HepG2 (cell line): ENCODE data around the gene ARHGDIA. TPM values are rescaled to one million over a fixed set of nuclear protein-coding genes. Genes with fewer than 3 reads are reported as not detected.

Experiments used
- BORCS8-MEF2B ChIP-seq: sonication (generic); formaldehyde crosslinking; IDR thresholded peaks from 2 replicates; pipeline ENCODE4 v1.8.0; 2022; ENCODE audit warnings: mild to moderate bottlenecking, missing genetic modification reagents
- JARID2 ChIP-seq: sonication (generic); formaldehyde crosslinking; IDR thresholded peaks from 2 replicates; pipeline ENCODE4 v1.8.1; 2023; ENCODE audit warnings: missing genetic modification reagents, inconsistent platforms; ENCODE audit not compliant: insufficient replicate concordance
- MEIS2 ChIP-seq: sonication (generic); formaldehyde crosslinking; IDR thresholded peaks from 2 replicates; pipeline ENCODE4 v1.9.0; 2021; ENCODE audit warnings: mild to moderate bottlenecking, missing genetic modification reagents
- NR2C2 ChIP-seq: sonication (generic); formaldehyde crosslinking; IDR thresholded peaks from 2 replicates; pipeline ENCODE4 v1.4.0; 2020; ENCODE audit warnings: missing genetic modification reagents, mild to moderate bottlenecking, moderate library complexity, borderline replicate concordance
- PRMT3 ChIP-seq: sonication (generic); formaldehyde crosslinking; IDR thresholded peaks from 2 replicates; pipeline ENCODE4 v1.8.1; 2022; ENCODE audit warnings: low read depth, mild to moderate bottlenecking, moderate library complexity, missing genetic modification reagents, borderline replicate concordance
- RBM22 ChIP-seq: fragments of 200-400 bp; formaldehyde crosslinking; optimal IDR thresholded peaks from 2 replicates; pipeline ENCODE3; 2017; ENCODE audit warnings: mild to moderate bottlenecking, low read length, moderate library complexity
- WIZ ChIP-seq: sonication (generic); formaldehyde crosslinking; IDR thresholded peaks from 2 replicates; pipeline ENCODE4 v1.5.1; 2020; ENCODE audit warnings: mild to moderate bottlenecking, missing genetic modification reagents
- ZNF335 ChIP-seq: sonication (generic); formaldehyde crosslinking; IDR thresholded peaks from 2 replicates; pipeline ENCODE4 v1.4.0; 2020; ENCODE audit warnings: missing genetic modification reagents
- ZNF441 ChIP-seq: sonication (generic); formaldehyde crosslinking; IDR thresholded peaks from 2 replicates; pipeline ENCODE4 v1.7.0; 2021; ENCODE audit warnings: missing genetic modification reagents, borderline replicate concordance
- ZNF552 ChIP-seq: sonication (generic); formaldehyde crosslinking; IDR thresholded peaks from 2 replicates; pipeline ENCODE4 v1.9.0; 2022; ENCODE audit warnings: missing genetic modification reagents, mild to moderate bottlenecking, borderline replicate concordance
- ZNF570 ChIP-seq: sonication (generic); formaldehyde crosslinking; IDR thresholded peaks from 2 replicates; pipeline ENCODE4 v1.4.0; 2020; ENCODE audit warnings: mild to moderate bottlenecking, missing genetic modification reagents, borderline replicate concordance
- ZNF772 ChIP-seq: sonication (generic); formaldehyde crosslinking; IDR thresholded peaks from 2 replicates; pipeline ENCODE4 v1.5.0; 2020; ENCODE audit warnings: mild to moderate bottlenecking, missing genetic modification reagents
- ZNF83 ChIP-seq: sonication (generic); formaldehyde crosslinking; IDR thresholded peaks from 2 replicates; pipeline ENCODE4 v1.4.0; 2020; ENCODE audit warnings: missing genetic modification reagents, mild to moderate bottlenecking, borderline replicate concordance
- ZNF841 ChIP-seq: sonication (generic); formaldehyde crosslinking; IDR thresholded peaks from 2 replicates; pipeline ENCODE4 v1.8.1; 2023; ENCODE audit warnings: missing genetic modification reagents, borderline replicate concordance
- ZNF891 ChIP-seq: sonication (generic); formaldehyde crosslinking; IDR thresholded peaks from 2 replicates; pipeline ENCODE4 v1.5.0; 2020; ENCODE audit warnings: mild to moderate bottlenecking, missing genetic modification reagents
- polyA plus RNA-seq, 8 experiments: library from polyadenylated mRNA; depleted of rRNA in 3 of 8; stranded (reverse) in 7 of 8; unstranded in 1 of 8; fragments of >200 nt; fragmentation: Illumina TruSeq in 4 of 8; extraction: Trizol in 4 of 8; gene quantifications; 2 replicates each; pipeline versions ENCODE4 v1.2.1 to v1.2.3, GENCODE V29; 2011 to 2016; ENCODE audit warnings: low read depth in 4 of 8, missing spikeins in 1 of 8, mixed read lengths in 1 of 8; ENCODE audit not compliant: insufficient read depth in 1 of 8
- total RNA-seq, 5 experiments: library from RNA; depleted of rRNA; stranded (reverse); fragments of >200 nt; fragmentation: Illumina TruSeq; extraction: Trizol; gene quantifications; 2 replicates each; pipeline ENCODE4 v1.2.3, GENCODE V29; 2016; ENCODE audit warnings: low read depth in 1 of 5
- TF ChIP-seq, protein P1 (sequence below): sonication (generic); formaldehyde crosslinking; IDR thresholded peaks from one replicate; pipeline ENCODE4 v1.5.1; 2020; ENCODE audit warnings: mild to moderate bottlenecking, missing genetic modification reagents; ENCODE audit errors: not compliant biosample characterization
- TF ChIP-seq, protein P2 (sequence below): sonication (generic); formaldehyde crosslinking; IDR thresholded peaks from 2 replicates; pipeline ENCODE4 v1.8.0; 2022; ENCODE audit warnings: mild to moderate bottlenecking, missing genetic modification reagents, moderate library complexity
- TF ChIP-seq, protein P3 (sequence below): fragments of 450-650 bp; IDR thresholded peaks from 2 replicates; pipeline ENCODE4 v1.6.1; 2016

Gene ARHGDIA
- total and polyA plus RNA-seq, 2 of the 13 experiments (the other 11 are each of a cell fraction or from before 2014, with no cell fraction given) = 40.0 to 64.0 TPM

DNA sequence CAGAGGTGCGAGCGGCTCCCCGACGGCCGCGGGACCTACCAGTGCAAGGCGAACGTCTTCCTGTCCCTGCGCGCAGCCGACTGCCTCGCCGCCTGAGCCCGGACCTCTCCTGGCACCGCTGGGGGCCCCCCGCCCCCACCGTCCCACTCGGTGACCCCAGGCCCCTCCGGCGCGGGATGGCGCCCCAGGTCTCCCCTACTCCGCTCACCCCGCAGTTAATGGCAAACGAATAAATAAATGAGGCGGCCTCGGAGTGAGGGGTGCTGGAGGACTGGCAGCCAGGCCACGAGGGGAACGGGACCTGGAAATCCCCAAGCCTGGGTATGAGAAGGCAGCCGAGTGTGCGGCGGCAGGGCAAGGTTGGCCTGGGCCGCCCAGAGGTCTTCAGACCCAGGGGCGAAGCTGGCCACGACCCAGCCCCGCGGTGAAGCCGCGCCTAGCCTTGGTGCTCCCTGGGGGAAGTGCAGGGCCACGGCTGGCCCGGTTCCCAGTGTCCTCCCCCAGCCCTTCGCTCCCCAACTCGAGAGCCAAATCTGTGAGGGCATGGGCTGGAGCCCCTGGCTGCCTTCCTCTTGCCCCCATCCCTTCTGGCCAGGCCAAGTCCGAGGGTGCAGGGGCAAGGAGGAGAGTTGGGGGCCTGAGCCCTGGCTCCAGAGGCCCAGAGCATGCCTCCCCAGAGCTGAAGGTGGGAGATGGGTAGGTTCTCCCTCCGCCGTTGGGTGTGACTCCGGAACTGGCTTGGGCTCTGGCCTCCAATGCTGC lies 31.7 kb upstream of the ARHGDIA start (continued):
- TF ChIP-seq, protein P1, sequence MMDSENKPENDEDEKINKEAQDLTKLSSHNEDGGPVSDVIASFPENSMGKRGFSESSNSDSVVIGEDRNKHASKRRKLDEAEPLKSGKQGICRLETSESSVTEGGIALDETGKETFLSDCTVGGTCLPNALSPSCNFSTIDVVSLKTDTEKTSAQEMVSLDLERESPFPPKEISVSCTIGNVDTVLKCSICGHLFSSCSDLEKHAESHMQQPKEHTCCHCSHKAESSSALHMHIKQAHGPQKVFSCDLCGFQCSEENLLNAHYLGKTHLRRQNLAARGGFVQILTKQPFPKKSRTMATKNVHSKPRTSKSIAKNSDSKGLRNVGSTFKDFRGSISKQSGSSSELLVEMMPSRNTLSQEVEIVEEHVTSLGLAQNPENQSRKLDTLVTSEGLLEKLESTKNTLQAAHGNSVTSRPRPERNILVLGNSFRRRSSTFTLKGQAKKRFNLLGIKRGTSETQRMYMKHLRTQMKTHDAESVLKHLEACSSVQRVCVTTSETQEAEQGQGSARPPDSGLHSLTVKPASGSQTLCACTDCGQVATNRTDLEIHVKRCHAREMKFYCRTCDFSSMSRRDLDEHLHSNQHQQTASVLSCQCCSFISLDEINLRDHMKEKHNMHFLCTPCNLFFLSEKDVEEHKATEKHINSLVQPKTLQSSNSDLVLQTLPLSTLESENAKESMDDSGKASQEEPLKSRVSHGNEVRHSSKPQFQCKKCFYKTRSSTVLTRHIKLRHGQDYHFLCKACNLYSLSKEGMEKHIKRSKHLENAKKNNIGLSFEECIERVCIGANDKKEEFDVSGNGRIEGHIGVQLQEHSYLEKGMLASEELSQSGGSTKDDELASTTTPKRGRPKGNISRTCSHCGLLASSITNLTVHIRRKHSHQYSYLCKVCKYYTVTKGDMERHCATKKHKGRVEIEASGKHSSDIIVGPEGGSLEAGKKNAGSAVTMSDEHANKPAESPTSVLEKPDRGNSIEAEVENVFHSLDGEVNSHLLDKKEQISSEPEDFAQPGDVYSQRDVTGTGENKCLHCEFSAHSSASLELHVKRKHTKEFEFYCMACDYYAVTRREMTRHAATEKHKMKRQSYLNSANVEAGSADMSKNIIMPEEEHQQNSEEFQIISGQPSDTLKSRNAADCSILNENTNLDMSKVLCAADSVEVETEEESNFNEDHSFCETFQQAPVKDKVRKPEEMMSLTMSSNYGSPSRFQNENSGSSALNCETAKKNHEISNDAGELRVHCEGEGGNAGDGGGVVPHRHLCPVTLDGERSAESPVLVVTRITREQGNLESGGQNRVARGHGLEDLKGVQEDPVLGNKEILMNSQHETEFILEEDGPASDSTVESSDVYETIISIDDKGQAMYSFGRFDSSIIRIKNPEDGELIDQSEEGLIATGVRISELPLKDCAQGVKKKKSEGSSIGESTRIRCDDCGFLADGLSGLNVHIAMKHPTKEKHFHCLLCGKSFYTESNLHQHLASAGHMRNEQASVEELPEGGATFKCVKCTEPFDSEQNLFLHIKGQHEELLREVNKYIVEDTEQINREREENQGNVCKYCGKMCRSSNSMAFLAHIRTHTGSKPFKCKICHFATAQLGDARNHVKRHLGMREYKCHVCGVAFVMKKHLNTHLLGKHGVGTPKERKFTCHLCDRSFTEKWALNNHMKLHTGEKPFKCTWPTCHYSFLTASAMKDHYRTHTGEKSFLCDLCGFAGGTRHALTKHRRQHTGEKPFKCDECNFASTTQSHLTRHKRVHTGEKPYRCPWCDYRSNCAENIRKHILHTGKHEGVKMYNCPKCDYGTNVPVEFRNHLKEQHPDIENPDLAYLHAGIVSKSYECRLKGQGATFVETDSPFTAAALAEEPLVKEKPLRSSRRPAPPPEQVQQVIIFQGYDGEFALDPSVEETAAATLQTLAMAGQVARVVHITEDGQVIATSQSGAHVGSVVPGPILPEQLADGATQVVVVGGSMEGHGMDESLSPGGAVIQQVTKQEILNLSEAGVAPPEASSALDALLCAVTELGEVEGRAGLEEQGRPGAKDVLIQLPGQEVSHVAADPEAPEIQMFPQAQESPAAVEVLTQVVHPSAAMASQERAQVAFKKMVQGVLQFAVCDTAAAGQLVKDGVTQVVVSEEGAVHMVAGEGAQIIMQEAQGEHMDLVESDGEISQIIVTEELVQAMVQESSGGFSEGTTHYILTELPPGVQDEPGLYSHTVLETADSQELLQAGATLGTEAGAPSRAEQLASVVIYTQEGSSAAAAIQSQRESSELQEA (CRISPR knock-in tag) = no peak
- TF ChIP-seq ZNF552 (CRISPR knock-in tag) (peak; percentile 37; the same call in 1 of the 2 replicates), NR2C2 (CRISPR knock-in tag) (no peak), ZNF570 (CRISPR knock-in tag) (no peak), WIZ (CRISPR knock-in tag) (no peak), ZNF841 (CRISPR knock-in tag) (no peak), ZNF891 (CRISPR knock-in tag) (no peak), JARID2 (CRISPR knock-in tag) (no peak), MEIS2 (no peak), ZNF335 (CRISPR knock-in tag) (no peak), ZNF772 (peak; percentile 60; the same call in 1 of the 2 replicates), ZNF83 (no peak; the same call in 1 of the 2 replicates), BORCS8-MEF2B (CRISPR knock-in tag) (no peak; the same call in 1 of the 2 replicates), PRMT3 (CRISPR knock-in tag) (no peak), ZNF441 (CRISPR knock-in tag) (no peak), RBM22 (peak; percentile 14)
- TF ChIP-seq, protein P2, sequence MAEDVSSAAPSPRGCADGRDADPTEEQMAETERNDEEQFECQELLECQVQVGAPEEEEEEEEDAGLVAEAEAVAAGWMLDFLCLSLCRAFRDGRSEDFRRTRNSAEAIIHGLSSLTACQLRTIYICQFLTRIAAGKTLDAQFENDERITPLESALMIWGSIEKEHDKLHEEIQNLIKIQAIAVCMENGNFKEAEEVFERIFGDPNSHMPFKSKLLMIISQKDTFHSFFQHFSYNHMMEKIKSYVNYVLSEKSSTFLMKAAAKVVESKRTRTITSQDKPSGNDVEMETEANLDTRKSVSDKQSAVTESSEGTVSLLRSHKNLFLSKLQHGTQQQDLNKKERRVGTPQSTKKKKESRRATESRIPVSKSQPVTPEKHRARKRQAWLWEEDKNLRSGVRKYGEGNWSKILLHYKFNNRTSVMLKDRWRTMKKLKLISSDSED = no peak
- TF ChIP-seq, protein P3, sequence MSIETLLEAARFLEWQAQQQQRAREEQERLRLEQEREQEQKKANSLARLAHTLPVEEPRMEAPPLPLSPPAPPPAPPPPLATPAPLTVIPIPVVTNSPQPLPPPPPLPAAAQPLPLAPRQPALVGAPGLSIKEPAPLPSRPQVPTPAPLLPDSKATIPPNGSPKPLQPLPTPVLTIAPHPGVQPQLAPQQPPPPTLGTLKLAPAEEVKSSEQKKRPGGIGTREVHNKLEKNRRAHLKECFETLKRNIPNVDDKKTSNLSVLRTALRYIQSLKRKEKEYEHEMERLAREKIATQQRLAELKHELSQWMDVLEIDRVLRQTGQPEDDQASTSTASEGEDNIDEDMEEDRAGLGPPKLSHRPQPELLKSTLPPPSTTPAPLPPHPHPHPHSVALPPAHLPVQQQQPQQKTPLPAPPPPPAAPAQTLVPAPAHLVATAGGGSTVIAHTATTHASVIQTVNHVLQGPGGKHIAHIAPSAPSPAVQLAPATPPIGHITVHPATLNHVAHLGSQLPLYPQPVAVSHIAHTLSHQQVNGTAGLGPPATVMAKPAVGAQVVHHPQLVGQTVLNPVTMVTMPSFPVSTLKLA = no peak
